Thyroid gland (tissue), 4 donors: ENCODE results near the gene TRAF7. TPM values are rescaled to one million over a fixed set of nuclear protein-coding genes. Genes with fewer than 3 reads are reported as not detected.

Experiments
- DNase-seq, 2 donors: peaks; one replicate each; pipeline ENCODE4 v3.0.0-alpha.2; 2019
- H3K27ac ChIP-seq, 3 donors: fragments of 200-600 bp; sonication (generic); 1 replicate in 2 of 3; 2 replicates in 1 of 3; pipeline ENCODE4 v1.5.1; 2016 to 2019; ENCODE audit warnings: mild to moderate bottlenecking in 1 of 3, moderate library complexity in 1 of 3
- H3K27me3 ChIP-seq: fragments of 200-600 bp; sonication (generic); one replicate; pipeline ENCODE4 v1.5.1; 2019
- H3K36me3 ChIP-seq, 2 donors: fragments of 200-600 bp; sonication (generic); one replicate each; pipeline ENCODE4 v1.5.1; 2016 to 2019
- H3K4me1 ChIP-seq, 2 donors: fragments of 200-600 bp; sonication (generic); one replicate each; pipeline ENCODE4 v1.5.1; 2017 to 2019
- H3K4me3 ChIP-seq, 3 donors: fragments of 200-600 bp; sonication (generic); replicated peaks in 1 of 3; 1 replicate in 2 of 3; 2 replicates in 1 of 3; pipeline ENCODE4 v1.5.1; 2016; ENCODE audit warnings: mild to moderate bottlenecking in 1 of 3
- H3K9me3 ChIP-seq: fragments of 200-600 bp; sonication (generic); one replicate; pipeline ENCODE4 v1.5.1; 2017
- POLR2A ChIP-seq, 2 donors: fragments of 450-650 bp; IDR thresholded peaks; one replicate each; pipeline ENCODE4 v1.6.1; 2017; ENCODE audit warnings: antibody characterized with exemption in 2 of 2, mild to moderate bottlenecking in 2 of 2, moderate library complexity in 1 of 2
- WGBS, 2 donors: methylation state at CpG; one replicate each; pipeline ENCODE4 v1.1.5; 2017; 5-methylcytosine and 5-hydroxymethylcytosine counted together
- intact Hi-C: fragments of 100-400 bp; cut with DNase I; formaldehyde crosslinking; loops from one replicate; pipeline ENCODE4 v1.15.1; 2023
- total RNA-seq, 4 donors: library from RNA; depleted of rRNA; stranded (reverse); fragments of >200 nt; gene quantifications; one replicate each; pipeline ENCODE4 v1.2.3, GENCODE V29; 2016
- TF ChIP-seq, protein P1 (sequence below), 6 experiments: fragments of 200-600 bp in 3 of 6; fragments of 450-650 bp in 3 of 6; sonication (generic) in 3 of 6; IDR thresholded peaks; one replicate each; pipeline ENCODE4 v1.5.1; 2016 to 2019; ENCODE audit warnings: antibody characterized with exemption in 6 of 6, mild to moderate bottlenecking in 2 of 6, inconsistent platforms in 1 of 6, moderate library complexity in 1 of 6

The TRAF7 gene
- total RNA-seq, 4 donors from 2014 or later, result 27.7 to 51.9 (median 41.5) TPM

DNA sequence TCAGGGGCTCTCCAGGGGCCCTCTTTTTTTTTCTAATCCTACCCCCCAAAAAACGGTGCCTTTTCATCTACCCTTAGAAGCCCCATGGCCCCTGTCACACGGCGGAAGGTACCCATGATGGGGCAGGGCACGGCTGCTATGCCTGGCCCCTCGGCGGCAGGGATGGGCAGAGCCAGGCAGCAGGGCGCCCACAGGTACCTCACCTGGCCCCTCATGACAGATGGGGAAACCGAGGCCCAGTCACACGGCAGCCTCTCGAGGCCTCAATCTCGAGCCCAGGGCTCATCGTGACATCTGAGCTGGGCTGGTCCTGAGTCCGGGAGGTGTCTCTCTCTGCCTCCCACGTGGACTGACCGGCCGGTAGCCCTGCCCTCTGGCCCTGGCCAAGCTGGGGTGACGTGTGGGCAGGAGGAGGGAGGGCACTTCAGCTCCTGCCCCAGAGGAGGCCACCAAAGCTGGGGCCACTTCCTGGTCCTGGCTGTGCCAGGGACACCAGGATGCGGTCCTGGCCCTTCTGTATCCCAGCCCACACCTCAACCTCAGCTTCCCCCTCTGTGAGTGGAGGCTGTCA lies 11.6 kb downstream of the TRAF7 start:
- intact Hi-C loops, result no loop called here

DNA sequence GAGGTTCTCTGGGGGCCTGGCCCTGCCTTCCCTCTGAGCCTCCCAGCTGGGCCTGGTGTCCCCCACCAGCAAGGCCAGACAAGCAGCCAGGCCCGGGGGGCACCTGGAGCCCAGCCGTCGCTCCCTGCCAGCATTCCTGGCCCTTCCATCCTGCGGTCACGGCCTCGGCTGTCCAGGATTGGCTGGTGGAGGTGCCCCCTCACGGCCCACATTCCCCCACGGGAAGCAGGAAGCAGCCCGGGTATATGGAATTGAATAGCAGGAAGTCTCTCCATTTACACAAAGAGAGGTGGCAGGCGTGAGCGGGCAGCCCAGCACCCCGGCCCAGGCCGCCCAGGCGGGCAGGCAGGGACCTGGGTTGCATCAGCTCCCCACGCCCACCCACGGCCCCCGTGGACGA lies 14.5 kb downstream of the TRAF7 start:
- Histone ChIP-seq H3K36me3 (peaks cover 20 to 32% of the 10 kb centered on the region in 2 donors), H3K27me3 (no peaks in the 10 kb centered on the region), H3K27ac (peak overlapping the region in 2 of 3 donors; percentile 36 to 78), H3K4me1 (no peaks in the 10 kb centered on the region), H3K9me3 (no peaks in the 10 kb centered on the region), H3K4me3 (peak overlapping the region in 1 of 3 donors; percentile 1)
- WGBS, 2 donors, result 92 to 94% methylated on average over 8 to 18 of the region's 18 CpGs
- intact Hi-C loops, result no loop called here
- DNase-seq, result no peak
- TF ChIP-seq, protein P1, sequence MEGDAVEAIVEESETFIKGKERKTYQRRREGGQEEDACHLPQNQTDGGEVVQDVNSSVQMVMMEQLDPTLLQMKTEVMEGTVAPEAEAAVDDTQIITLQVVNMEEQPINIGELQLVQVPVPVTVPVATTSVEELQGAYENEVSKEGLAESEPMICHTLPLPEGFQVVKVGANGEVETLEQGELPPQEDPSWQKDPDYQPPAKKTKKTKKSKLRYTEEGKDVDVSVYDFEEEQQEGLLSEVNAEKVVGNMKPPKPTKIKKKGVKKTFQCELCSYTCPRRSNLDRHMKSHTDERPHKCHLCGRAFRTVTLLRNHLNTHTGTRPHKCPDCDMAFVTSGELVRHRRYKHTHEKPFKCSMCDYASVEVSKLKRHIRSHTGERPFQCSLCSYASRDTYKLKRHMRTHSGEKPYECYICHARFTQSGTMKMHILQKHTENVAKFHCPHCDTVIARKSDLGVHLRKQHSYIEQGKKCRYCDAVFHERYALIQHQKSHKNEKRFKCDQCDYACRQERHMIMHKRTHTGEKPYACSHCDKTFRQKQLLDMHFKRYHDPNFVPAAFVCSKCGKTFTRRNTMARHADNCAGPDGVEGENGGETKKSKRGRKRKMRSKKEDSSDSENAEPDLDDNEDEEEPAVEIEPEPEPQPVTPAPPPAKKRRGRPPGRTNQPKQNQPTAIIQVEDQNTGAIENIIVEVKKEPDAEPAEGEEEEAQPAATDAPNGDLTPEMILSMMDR (IDR thresholded peaks at IDR 0.05), result no peak
- no peak for TF ChIP-seq POLR2A (IDR thresholded peaks at IDR 0.05)

More for the DNA sequence above, 11.6 kb downstream of the TRAF7 start:
- Histone ChIP-seq H3K36me3 (peaks cover 0 to 10% of the 10 kb centered on the region in 2 donors), H3K4me1 (no peaks in the 10 kb centered on the region), H3K9me3 (no peaks in the 10 kb centered on the region), H3K4me3 (no peak overlapping the region), H3K27me3 (no peaks in the 10 kb centered on the region), H3K27ac (no peak overlapping the region)
- no peak for TF ChIP-seq POLR2A (IDR thresholded peaks at IDR 0.05)
- TF ChIP-seq, protein P1 (IDR thresholded peaks at IDR 0.05), result no peak
- no peak for DNase-seq
- WGBS, 2 donors, result 92 to 94% methylated on average over 15 to 16 of the region's 18 CpGs

DNA sequence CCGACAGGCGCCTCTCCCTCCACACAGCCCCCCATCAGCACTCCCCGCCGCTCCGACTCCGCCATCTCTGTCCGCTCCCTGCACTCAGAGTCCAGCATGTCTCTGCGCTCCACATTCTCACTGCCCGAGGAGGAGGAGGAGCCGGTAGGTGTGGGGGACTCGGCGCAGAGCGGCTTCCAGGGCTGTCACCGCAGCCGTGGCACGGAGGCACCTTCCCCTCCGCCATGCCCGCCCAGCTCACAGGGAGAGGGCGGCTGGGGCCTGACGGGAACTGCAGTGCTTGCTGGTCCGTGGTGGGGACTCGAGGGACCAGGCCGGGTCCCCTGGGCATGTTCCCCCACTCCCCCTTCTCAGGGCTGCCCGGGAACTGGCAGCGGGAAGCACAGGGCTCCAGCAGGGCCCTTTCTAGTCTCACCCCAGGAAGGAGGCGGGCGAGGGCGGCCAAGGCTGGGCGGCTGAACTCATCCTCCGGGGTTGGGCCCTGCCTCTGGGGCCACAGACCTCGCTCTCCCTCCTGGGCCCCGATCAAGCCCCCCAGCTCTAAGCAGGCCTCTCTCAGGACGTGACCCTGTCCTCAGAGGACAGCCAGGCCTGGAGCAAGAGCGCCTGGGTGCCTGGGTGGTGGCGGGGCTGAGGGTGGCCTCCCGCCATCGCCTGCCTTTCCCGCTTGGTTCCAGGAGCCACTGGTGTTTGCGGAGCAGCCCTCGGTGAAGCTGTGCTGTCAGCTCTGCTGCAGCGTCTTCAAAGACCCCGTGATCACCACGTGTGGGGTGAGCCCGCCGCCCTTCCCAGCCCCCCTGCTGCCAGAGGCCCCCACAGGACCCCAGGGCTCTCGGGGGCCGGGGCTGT lies 15.2 kb downstream of the TRAF7 start:
- Histone ChIP-seq H3K27ac (peak overlapping the region in 2 of 3 donors; percentile 30 to 78), H3K27me3 (no peaks in the 10 kb centered on the region), H3K9me3 (no peaks in the 10 kb centered on the region), H3K4me1 (no peaks in the 10 kb centered on the region), H3K36me3 (peaks cover 27 to 36% of the 10 kb centered on the region in 2 donors), H3K4me3 (peak overlapping the region in 1 of 3 donors; percentile 1)
- no peak for DNase-seq
- WGBS, 2 donors, result 88 to 94% methylated on average over 16 to 38 of the region's 47 CpGs
- TF ChIP-seq, protein P1 (IDR thresholded peaks at IDR 0.05), result no peak
- no peak for TF ChIP-seq POLR2A (IDR thresholded peaks at IDR 0.05)
- intact Hi-C loops, result no loop called here

DNA sequence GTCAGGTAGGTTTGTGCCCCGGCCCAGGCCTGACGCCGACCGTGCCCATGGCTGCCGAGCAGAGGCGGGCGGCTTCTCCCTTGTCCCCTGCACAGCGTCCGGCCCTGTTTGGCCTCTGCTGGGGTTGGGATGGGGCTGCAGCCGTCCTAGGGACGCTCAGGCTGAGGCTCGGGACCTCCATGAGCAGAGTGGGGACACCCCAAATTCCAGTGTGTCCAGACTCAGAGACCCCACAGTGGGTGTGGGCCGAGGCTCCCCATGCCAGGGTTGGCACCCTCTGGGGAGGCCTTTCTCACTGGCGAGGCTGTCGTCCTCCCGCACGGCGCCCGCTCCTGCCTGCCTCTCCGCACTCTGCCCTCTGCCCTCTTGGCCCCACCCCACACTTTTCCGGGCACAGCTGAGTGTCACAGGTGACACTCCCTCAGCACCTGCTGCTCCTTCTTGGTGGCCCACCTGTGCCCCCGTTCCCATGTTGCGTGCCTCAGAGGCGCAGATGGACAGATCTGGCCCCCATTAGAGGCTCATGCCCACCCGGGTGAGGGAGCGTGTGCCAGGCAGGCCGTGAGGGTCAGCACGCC lies 16.1 kb downstream of the TRAF7 start:
- Histone ChIP-seq H3K9me3 (no peaks in the 10 kb centered on the region), H3K27me3 (no peaks in the 10 kb centered on the region), H3K4me1 (no peaks in the 10 kb centered on the region), H3K4me3 (no peak overlapping the region), H3K36me3 (peaks cover 33 to 41% of the 10 kb centered on the region in 2 donors), H3K27ac (no peak overlapping the region)
- intact Hi-C loops, result no loop called here
- TF ChIP-seq, protein P1 (IDR thresholded peaks at IDR 0.05), result no peak
- no peak for TF ChIP-seq POLR2A (IDR thresholded peaks at IDR 0.05)
- DNase-seq, result no peak
- WGBS, 2 donors, result 94 to 95% methylated on average over 17 to 18 of the region's 28 CpGs
